OCI-LY1 (cell line): ENCODE data around the gene MTMR1.

Source experiments
- EZH2 ChIP-seq: fragments of 200-600 bp; sonication (generic), shearing (Covaris generic); IDR thresholded peaks from 2 replicates; pipeline ENCODE4 v1.8.0; 2017; ENCODE audit warnings: borderline replicate concordance, mixed run types, mild to moderate bottlenecking, antibody characterized with exemption, low read length, moderate library complexity, mixed read lengths
- TF ChIP-seq, protein P1 (sequence below): fragments of 200-600 bp; sonication (generic), shearing (Covaris generic); IDR thresholded peaks from 2 replicates; pipeline ENCODE4 v1.5.1; 2017; ENCODE audit warnings: mild to moderate bottlenecking, antibody characterized with exemption, low read length, moderate library complexity, mixed read lengths

DNA sequence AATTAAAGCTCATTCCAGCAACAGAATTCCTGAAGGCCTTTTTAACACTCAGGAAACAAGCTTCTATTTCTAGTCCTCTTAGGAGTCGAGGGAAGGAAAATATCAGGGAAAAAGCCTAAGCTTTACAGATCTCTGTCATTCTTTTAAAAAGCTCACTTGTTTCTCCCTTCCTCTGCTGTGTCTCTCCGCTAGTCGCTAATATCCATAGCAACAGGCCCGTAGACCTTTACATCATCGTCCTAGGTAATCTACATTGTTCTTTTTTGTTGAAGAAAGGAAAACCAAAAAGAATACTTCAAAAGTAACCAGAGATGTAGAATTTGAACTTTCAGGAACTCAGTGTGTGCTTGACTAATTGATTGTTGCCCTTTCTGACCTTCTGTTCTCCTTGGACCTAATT lies 45.9 kb upstream of the MTMR1 start:
- TF ChIP-seq, protein P1, sequence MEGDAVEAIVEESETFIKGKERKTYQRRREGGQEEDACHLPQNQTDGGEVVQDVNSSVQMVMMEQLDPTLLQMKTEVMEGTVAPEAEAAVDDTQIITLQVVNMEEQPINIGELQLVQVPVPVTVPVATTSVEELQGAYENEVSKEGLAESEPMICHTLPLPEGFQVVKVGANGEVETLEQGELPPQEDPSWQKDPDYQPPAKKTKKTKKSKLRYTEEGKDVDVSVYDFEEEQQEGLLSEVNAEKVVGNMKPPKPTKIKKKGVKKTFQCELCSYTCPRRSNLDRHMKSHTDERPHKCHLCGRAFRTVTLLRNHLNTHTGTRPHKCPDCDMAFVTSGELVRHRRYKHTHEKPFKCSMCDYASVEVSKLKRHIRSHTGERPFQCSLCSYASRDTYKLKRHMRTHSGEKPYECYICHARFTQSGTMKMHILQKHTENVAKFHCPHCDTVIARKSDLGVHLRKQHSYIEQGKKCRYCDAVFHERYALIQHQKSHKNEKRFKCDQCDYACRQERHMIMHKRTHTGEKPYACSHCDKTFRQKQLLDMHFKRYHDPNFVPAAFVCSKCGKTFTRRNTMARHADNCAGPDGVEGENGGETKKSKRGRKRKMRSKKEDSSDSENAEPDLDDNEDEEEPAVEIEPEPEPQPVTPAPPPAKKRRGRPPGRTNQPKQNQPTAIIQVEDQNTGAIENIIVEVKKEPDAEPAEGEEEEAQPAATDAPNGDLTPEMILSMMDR: no peak
- TF ChIP-seq EZH2: no peak
